Gastrocnemius medialis (tissue), 4 donors: ENCODE results near the gene ATF2.

Source experiments
- POLR2A ChIP-seq, 2 donors: fragments of 450-650 bp; IDR thresholded peaks; one replicate each; pipeline ENCODE4 v1.6.1; 2017; ENCODE audit warnings: antibody characterized with exemption in 2 of 2, mild to moderate bottlenecking in 2 of 2, moderate library complexity in 2 of 2
- TF ChIP-seq, protein P1 (sequence below), 5 experiments: fragments of 450-650 bp in 3 of 5; fragments of 200-600 bp in 2 of 5; sonication (generic) in 2 of 5; IDR thresholded peaks in 4 of 5; conservative IDR thresholded peaks in 1 of 5; 1 replicate in 4 of 5; 2 replicates in 1 of 5; pipeline ENCODE4 v1.5.1; 2016 to 2019; ENCODE audit warnings: antibody characterized with exemption in 5 of 5, mild to moderate bottlenecking in 3 of 5, moderate library complexity in 3 of 5

DNA sequence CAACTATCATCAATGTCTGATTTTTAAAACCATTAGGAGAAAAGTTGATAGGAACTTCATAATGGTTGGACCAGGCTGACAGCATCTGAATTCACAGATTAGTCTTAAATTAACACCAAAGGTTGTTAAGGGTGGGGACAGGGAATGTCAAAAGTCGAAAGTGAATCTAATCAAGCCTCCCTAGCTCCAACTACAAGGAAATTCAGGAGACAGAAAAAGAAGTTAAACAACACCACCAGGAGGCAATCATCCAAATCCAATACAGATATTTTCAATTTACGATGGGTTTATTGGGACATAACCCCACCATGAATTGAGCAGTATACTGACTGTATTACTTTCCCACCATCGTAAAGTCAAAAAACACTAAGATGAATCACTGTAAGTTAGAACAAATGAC is 32.8 kb downstream of the ATF2 start:
- TF ChIP-seq, protein P1, sequence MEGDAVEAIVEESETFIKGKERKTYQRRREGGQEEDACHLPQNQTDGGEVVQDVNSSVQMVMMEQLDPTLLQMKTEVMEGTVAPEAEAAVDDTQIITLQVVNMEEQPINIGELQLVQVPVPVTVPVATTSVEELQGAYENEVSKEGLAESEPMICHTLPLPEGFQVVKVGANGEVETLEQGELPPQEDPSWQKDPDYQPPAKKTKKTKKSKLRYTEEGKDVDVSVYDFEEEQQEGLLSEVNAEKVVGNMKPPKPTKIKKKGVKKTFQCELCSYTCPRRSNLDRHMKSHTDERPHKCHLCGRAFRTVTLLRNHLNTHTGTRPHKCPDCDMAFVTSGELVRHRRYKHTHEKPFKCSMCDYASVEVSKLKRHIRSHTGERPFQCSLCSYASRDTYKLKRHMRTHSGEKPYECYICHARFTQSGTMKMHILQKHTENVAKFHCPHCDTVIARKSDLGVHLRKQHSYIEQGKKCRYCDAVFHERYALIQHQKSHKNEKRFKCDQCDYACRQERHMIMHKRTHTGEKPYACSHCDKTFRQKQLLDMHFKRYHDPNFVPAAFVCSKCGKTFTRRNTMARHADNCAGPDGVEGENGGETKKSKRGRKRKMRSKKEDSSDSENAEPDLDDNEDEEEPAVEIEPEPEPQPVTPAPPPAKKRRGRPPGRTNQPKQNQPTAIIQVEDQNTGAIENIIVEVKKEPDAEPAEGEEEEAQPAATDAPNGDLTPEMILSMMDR (IDR thresholded peaks at IDR 0.05 in 4 of 5, conservative IDR thresholded peaks at IDR 0.05 in 1 of 5) = no peak
- no peak for TF ChIP-seq POLR2A (IDR thresholded peaks at IDR 0.05)
